B cell (primary cell): ENCODE data around the gene CASP14.

Source experiments
- CTCF ChIP-seq: fragments of 200-600 bp; IDR thresholded peaks from one replicate; pipeline ENCODE4 v1.8.0; 2022; ENCODE audit warnings: antibody characterized with exemption, mild to moderate bottlenecking
- EZH2 ChIP-seq: IDR thresholded peaks from 2 replicates; pipeline ENCODE4 v1.6.1; 2012; ENCODE audit warnings: borderline replicate concordance, low read depth, mild to moderate bottlenecking, moderate library complexity, low read length; ENCODE audit not compliant: insufficient read depth, poor library complexity, severe bottlenecking

- TF ChIP-seq CTCF (no peak), EZH2 (no peak)
Measured at GRCh38 chr19:15099017-15099582, 49.8 kb downstream of the CASP14 start.
